Cardiac muscle cell (in vitro differentiated cells and primary cell): Measurements from ENCODE around the gene MEGF11. TPM values are rescaled to one million over a fixed set of nuclear protein-coding genes. Genes with fewer than 3 reads are reported as not detected.

Experiments used
- DNase-seq, 2 donors: peaks; one replicate each; pipeline versions ENCODE4 v3.0.0 to v3.0.0-alpha.2; 2010 to 2017; ENCODE audit warnings: low read depth in 1 of 2, low spot score in 1 of 2
- H3K27ac ChIP-seq: fragments of 200-600 bp; sonication (generic); 2 replicates; pipeline ENCODE4 v1.5.1; 2016
- H3K27me3 ChIP-seq: fragments of 200-600 bp; sonication (generic); 2 replicates; pipeline ENCODE4 v1.6.0; 2016; ENCODE audit warnings: control low read depth
- H3K36me3 ChIP-seq: fragments of 200-600 bp; sonication (generic); 2 replicates; pipeline ENCODE4 v1.5.1; 2016; ENCODE audit warnings: control low read depth
- H3K4me1 ChIP-seq: fragments of 200-600 bp; sonication (generic); 2 replicates; pipeline ENCODE4 v1.8.1; 2017; ENCODE audit warnings: low read depth, mild to moderate bottlenecking, mixed run types
- H3K4me3 ChIP-seq: fragments of 200-600 bp; sonication (generic); 2 replicates; pipeline ENCODE4 v1.5.1; 2016; ENCODE audit warnings: mild to moderate bottlenecking
- H3K9me3 ChIP-seq: fragments of 200-600 bp; sonication (generic); 2 replicates; pipeline ENCODE4 v1.5.1; 2017; ENCODE audit warnings: low read depth, mild to moderate bottlenecking, control low read depth
- CTCF ChIP-seq: IDR thresholded peaks from 2 replicates; pipeline ENCODE4 v1.5.1; 2012; ENCODE audit warnings: low read depth, mild to moderate bottlenecking, low read length
- polyA plus RNA-seq: library from polyadenylated mRNA; unstranded; fragments of >200 nt; fragmentation: Nextera tagmentation; extraction: Ambion mirVana; gene quantifications from 2 replicates; pipeline ENCODE4 v1.2.1, GENCODE V29; 2016
- total RNA-seq: library from RNA; depleted of rRNA; stranded (reverse); fragments of >200 nt; gene quantifications from 2 replicates; pipeline ENCODE4 v1.2.3, GENCODE V29; 2016

Gene MEGF11
- total and polyA plus RNA-seq, 2 experiments from 2014 or later, result 0.30 TPM; not detected in 1

DNA sequence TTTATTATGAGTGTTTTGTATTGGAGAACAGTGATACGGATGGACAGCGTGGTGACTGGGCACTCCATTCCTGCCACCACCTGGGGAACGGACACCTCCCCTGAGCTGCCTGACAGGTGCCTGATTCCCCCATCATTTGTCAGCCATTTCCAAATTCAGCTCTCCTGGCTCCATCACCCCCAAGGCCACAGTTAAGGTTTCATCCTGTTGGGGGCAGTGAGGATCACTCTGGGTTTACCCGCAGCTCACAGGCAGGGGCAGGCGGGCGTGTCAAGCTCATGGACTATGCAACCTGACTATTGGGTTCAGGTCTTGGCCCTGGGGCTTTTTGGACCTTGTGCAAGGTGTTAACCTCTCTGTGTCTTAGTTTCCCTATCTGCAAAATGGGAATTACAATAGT lies 307.9 kb downstream of the MEGF11 start:
- Histone ChIP-seq H3K4me1 (no peaks in the 10 kb centered on the region), H3K27ac (no peak overlapping the region), H3K36me3 (no peaks in the 10 kb centered on the region), H3K27me3 (no peaks in the 10 kb centered on the region), H3K4me3 (no peak overlapping the region), H3K9me3 (no peaks in the 10 kb centered on the region)
- TF ChIP-seq CTCF, result no peak
- DNase-seq, result no peak

GRCh38 chr15:65944404-65944803 lies 309.1 kb downstream of the MEGF11 start:
- Histone ChIP-seq H3K4me1 (no peaks in the 10 kb centered on the region), H3K4me3 (no peak overlapping the region), H3K9me3 (no peaks in the 10 kb centered on the region), H3K36me3 (no peaks in the 10 kb centered on the region), H3K27ac (no peak overlapping the region), H3K27me3 (no peaks in the 10 kb centered on the region)
- no peak for TF ChIP-seq CTCF
- DNase-seq, result no peak

DNA sequence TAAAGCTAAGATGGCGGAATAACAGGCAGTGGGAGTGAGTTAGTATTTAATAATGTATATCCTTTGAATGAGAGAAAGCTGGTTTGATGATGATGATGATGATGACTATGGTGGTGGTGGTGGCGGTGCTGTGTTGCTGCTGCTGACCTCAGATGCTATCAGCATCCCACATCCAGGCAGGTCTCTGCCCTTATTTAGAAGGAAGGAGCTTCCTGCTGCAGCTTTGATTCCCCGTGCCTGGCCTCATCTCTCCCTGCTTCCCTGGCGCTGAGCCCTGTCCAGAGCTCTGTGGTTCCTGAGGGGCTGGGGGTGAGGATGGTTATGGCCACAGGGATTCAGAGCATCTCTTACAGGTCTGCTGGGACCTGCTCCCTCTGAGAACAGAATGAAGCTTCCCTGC lies 311.1 kb downstream of the MEGF11 start:
- Histone ChIP-seq H3K36me3 (no peaks in the 10 kb centered on the region), H3K4me1 (no peaks in the 10 kb centered on the region), H3K4me3 (no peak overlapping the region), H3K9me3 (no peaks in the 10 kb centered on the region), H3K27ac (no peak overlapping the region), H3K27me3 (no peaks in the 10 kb centered on the region)
- DNase-seq, result no peak
- no peak for TF ChIP-seq CTCF

GRCh38 chr15:65940618-65940909 lies 313.0 kb downstream of the MEGF11 start:
- TF ChIP-seq CTCF, result no peak
- H3K27ac ChIP-seq, result no peak overlapping the region
- H3K9me3 ChIP-seq, result no peaks in the 10 kb centered on the region
- H3K4me3 ChIP-seq, result no peak overlapping the region
- no peaks in the 10 kb centered on the region for H3K36me3 ChIP-seq
- no peaks in the 10 kb centered on the region for H3K27me3 ChIP-seq
- DNase-seq, result no peak
- H3K4me1 ChIP-seq, result no peaks in the 10 kb centered on the region

DNA sequence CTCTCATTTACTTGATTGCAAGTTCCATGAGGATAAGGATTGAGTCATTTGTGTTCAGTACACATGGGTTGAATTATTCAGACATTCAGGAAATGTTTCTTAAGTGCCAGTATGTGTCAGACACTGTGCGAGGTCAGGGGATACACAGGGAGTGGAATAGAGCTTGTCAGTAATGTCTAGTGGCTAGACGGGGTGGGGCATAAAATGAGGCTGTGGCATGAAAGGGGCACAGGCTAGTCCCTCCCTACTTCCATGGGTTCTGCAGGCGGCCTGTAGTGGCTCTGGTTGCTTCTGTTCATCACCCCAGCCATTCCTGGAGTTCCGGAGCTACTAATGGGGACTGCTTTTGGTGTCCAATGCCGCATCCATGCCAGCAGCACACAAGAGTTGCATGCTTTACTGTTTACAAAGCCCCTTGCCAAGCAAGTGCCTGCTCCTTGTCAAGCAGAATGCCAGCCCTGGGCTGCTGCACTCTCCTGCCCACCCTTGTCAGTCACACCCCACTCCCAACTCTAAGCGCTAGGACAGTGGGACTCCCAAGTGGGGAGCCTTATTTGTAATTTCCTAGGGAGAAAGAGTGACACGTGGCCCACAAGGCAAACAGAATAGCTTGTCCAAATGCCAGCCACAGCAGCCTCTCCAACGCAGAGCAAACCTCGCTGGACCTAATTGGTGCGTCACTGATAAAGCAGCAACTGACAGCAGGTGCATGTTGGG lies 313.5 kb downstream of the MEGF11 start:
- H3K27me3 ChIP-seq, result no peaks in the 10 kb centered on the region
- DNase-seq, result peak in 1 of 2 donors; percentile 77

More for the DNA sequence above, 313.5 kb downstream of the MEGF11 start:
- no peaks in the 10 kb centered on the region for H3K9me3 ChIP-seq
- H3K4me3 ChIP-seq, result no peak overlapping the region
- no peaks in the 10 kb centered on the region for H3K36me3 ChIP-seq
- no peak for TF ChIP-seq CTCF
- no peaks in the 10 kb centered on the region for H3K4me1 ChIP-seq
- H3K27ac ChIP-seq, result no peak overlapping the region
